AG04450 (cell line): ENCODE measurements around the gene COL20A1. TPM values are rescaled to one million over a fixed set of nuclear protein-coding genes. Genes with fewer than 3 reads are reported as not detected.

Experiments
- CTCF ChIA-PET: fragments of 300-600, 350-600 bp; formaldehyde crosslinking; extraction: SDS; loops from one replicate; lab custom pipeline; 2022; ENCODE audit warnings: antibody characterized with exemption, inconsistent platforms; lab: Charles Lee
- POLR2A ChIA-PET: fragments of 350-600 bp; formaldehyde crosslinking; extraction: SDS; loops from one replicate; lab custom pipeline; 2021; ENCODE audit warnings: antibody characterized with exemption, inconsistent platforms; lab: Yijun Ruan, JAX
- DNase-seq: peaks from one replicate; pipeline ENCODE4 v3.0.0-alpha.2; 2011; ENCODE audit warnings: low read depth, low spot score
- H3K27ac ChIP-seq: one replicate; pipeline ENCODE4 v1.5.1; 2012; ENCODE audit warnings: low read depth, low read length, control low read depth
- H3K27me3 ChIP-seq: one replicate; pipeline ENCODE4 v1.6.0; 2012; ENCODE audit warnings: low read length; ENCODE audit not compliant: control insufficient read depth, insufficient read depth
- H3K4me3 ChIP-seq: 2 replicates; pipeline ENCODE4 v1.5.1; 2011; ENCODE audit warnings: mild to moderate bottlenecking, low read depth, low read length, control low read depth
- H3K9me3 ChIP-seq: 2 replicates; pipeline ENCODE4 v1.5.1; 2012; ENCODE audit warnings: low read length; ENCODE audit not compliant: control insufficient read depth, insufficient read depth
- CTCF ChIP-seq: IDR thresholded peaks from 2 replicates; pipeline ENCODE4 v1.5.1; 2011; ENCODE audit warnings: low read depth, low read length, control low read depth, inconsistent platforms
- polyA plus RNA-seq: library from polyadenylated mRNA; depleted of rRNA; stranded (reverse); fragments of >200 nt; gene quantifications from 2 replicates; pipeline ENCODE4 v1.2.3, GENCODE V29; 2011

The COL20A1 gene
- polyA plus RNA-seq, 1 experiment, result not detected

- ChIA-PET POLR2A (interaction anchor here (0.7 kb wide), 1 partner anchor 71 kb away, joined by 4 read pairs; no protein-coding TSS in a partner anchor), CTCF (interaction anchor here (1.3 to 2.9 kb wide), 3 partner anchors 67 to 87 kb away, joined by 5 to 47 read pairs (median 7); no protein-coding TSS in a partner anchor)
- no peak overlapping the region for H3K4me3 ChIP-seq
- H3K27me3 ChIP-seq, result no peaks in the 10 kb centered on the region
- H3K27ac ChIP-seq, result no peak overlapping the region
- DNase-seq, result no peak
- no peak for TF ChIP-seq CTCF
- H3K9me3 ChIP-seq, result no peaks in the 10 kb centered on the region; the same call in 1 of the 2 replicates
These were observed 17.4 kb downstream of the COL20A1 start for GRCh38 chr20:63310265-63310991.

GRCh38 chr20:63311186-63311832 lies 18.3 kb downstream of the COL20A1 start:
- CTCF ChIA-PET, result interaction anchor here (1.3 to 2.9 kb wide), 3 partner anchors 66 to 88 kb away, joined by 5 to 47 read pairs (median 7); no protein-coding TSS in a partner anchor
- no peak for DNase-seq
- no peak for TF ChIP-seq CTCF
- Histone ChIP-seq H3K27me3 (no peaks in the 10 kb centered on the region), H3K27ac (no peak overlapping the region), H3K4me3 (no peak overlapping the region), H3K9me3 (no peaks in the 10 kb centered on the region; the same call in 1 of the 2 replicates)
- POLR2A ChIA-PET, result interaction anchor here (0.7 kb wide), 1 partner anchor 70 kb away, joined by 4 read pairs; no protein-coding TSS in a partner anchor

DNA sequence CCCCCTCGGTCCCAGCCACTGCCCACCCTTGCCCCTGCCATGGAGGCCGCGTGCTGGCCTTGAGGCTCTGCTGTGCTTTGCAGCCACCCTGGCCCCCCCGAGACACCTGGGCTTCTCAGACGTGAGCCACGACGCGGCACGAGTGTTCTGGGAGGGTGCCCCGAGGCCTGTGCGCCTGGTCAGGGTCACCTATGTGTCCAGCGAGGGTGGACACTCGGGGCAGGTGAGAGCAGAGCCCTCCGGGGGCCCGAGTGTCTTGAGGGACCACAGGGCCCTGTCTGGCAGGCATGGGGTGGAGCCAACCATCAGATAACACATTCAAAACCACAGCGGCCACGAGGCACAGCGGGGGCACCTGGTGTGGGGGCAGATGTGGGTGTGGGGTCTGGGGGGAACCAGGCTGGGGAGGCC lies 18.9 kb downstream of the COL20A1 start:
- no peak for DNase-seq
- Histone ChIP-seq H3K27ac (no peak overlapping the region), H3K27me3 (no peaks in the 10 kb centered on the region), H3K4me3 (no peak overlapping the region), H3K9me3 (no peaks in the 10 kb centered on the region; the same call in 1 of the 2 replicates)
- ChIA-PET POLR2A (no interaction called here), CTCF (no interaction called here)
- no peak for TF ChIP-seq CTCF

DNA sequence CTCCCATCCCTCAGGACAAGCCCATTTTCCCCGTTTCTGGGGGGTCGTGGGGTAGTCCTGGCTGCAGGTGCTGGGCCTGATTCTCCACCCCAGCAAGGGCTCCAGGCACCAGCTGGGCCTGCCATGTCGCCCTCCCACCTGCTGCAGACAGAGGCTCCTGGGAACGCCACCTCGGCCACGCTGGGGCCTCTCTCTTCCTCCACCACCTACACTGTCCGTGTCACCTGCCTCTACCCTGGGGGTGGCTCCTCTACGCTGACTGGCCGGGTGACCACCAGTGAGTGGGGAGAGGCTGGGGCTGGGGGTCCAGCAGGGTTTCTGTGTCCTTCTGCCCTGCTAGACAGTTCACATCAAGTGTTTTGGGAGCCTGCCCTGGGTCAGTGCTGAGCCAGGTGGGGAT lies 19.3 kb downstream of the COL20A1 start:
- TF ChIP-seq CTCF, result no peak
- POLR2A ChIA-PET, result no interaction called here
- CTCF ChIA-PET, result no interaction called here
- H3K4me3 ChIP-seq, result no peak overlapping the region
- no peaks in the 10 kb centered on the region for H3K27me3 ChIP-seq
- H3K9me3 ChIP-seq, result no peaks in the 10 kb centered on the region; the same call in 1 of the 2 replicates
- no peak overlapping the region for H3K27ac ChIP-seq
- DNase-seq, result no peak
